ENCODE measurements around the gene BAD. TPM values are rescaled to one million over a fixed set of nuclear protein-coding genes. Genes with fewer than 3 reads are reported as not detected.
A peak's percentile ranks its signal among the peaks of the same experiment; 100 is the strongest.

BAD gene
- total and polyA plus RNA-seq, 2 of the 13 experiments (the other 11 are each of a cell fraction or from before 2014, with no cell fraction given) = 17.9 to 28.5 TPM

DNA sequence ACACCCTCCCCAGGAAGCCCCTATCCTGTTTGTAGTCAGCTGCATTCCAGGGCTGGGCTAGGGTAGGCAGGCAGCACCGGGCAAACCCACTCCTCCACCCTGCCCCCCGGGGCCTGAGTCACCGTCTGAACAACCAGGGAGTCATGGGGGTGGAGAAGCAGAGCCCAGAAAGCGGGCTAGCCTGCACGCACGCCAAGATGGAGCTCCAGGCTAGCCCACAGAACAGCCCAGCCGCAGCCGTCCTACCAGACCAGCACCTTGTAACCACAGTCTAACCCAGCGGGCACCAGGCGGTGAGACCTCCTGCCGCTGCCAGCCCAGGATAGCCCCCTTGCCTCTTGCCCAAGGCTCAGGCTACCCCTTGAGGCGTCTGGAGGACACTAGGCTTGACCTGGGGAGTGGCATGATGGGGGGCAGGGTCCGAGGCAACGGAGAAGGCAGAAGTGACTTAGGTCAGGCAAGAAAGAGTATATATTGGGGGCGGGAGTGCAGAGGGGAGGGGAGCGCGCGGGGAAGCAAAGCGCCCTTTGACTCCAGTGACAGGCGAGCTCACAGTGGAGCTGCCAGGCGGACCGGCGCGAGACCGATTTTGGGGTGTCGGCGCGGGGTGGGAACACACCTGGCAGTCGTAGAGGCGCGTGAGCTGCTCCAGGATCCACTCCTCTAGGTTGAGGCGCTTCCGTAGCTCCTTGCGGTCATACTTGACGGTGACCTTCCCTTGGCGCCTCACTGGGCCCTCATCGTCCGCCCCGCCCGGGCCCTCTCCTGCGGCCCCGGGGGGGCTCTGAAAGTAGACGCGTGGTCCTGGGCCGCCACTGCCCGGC is 38.5 kb downstream of the BAD start (continued):
- TF ChIP-seq ZBTB46 (CRISPR knock-in tag; IDR thresholded peaks at IDR 0.05; ENCODE audit: borderline replicate concordance) (0 out of 2 replicates have a peak, but pooled peaks have one; percentile 40), POGZ (CRISPR knock-in tag; IDR thresholded peaks at IDR 0.05) (0 out of 2 replicates have a peak, but pooled peaks have one; percentile 20), ZNF556 (CRISPR knock-in tag; IDR thresholded peaks at IDR 0.05; ENCODE audit: borderline replicate concordance) (no peak), TBX2 (CRISPR knock-in tag; IDR thresholded peaks at IDR 0.05; ENCODE audit: borderline replicate concordance) (peak; percentile 51; the same call in 1 of the 2 replicates), ZNF451 (CRISPR knock-in tag; IDR thresholded peaks at IDR 0.05) (peak; percentile 50; the same call in 1 of the 2 replicates), ZNF773 (CRISPR knock-in tag; IDR thresholded peaks at IDR 0.05; ENCODE audit: borderline replicate concordance) (0 out of 2 replicates have a peak, but pooled peaks have one; percentile 12), HDAC2 (CRISPR knock-in tag; IDR thresholded peaks at IDR 0.05) (no peak), ARNT2 (CRISPR knock-in tag; IDR thresholded peaks at IDR 0.05; ENCODE audit: low read depth) (no peak), NRL (CRISPR knock-in tag; IDR thresholded peaks at IDR 0.05; ENCODE audit: borderline replicate concordance) (0 out of 2 replicates have a peak, but pooled peaks have one; percentile 35), DZIP1 (CRISPR knock-in tag; IDR thresholded peaks at IDR 0.05) (no peak), TAF1 (CRISPR knock-in tag; IDR thresholded peaks at IDR 0.05) (peak; percentile 26; the same call in 1 of the 2 replicates), ARNTL (CRISPR knock-in tag; IDR thresholded peaks at IDR 0.05) (0 out of 2 replicates have a peak, but pooled peaks have one; percentile 29), HNF4G (IDR thresholded peaks at IDR 0.05; ENCODE audit: borderline replicate concordance, low read depth, low read length) (0 out of 2 replicates have a peak, but pooled peaks have one; percentile 33), HNF4G (CRISPR knock-in tag; IDR thresholded peaks at IDR 0.05; ENCODE audit: borderline replicate concordance, low read depth) (no peak), ZNF543 (CRISPR knock-in tag; IDR thresholded peaks at IDR 0.05) (0 out of 2 replicates have a peak, but pooled peaks have one; percentile 44), RBFOX2 (IDR thresholded peaks at IDR 0.05; ENCODE audit: low read depth, low read length) (peak; percentile 62; the same call in 1 of the 2 replicates), HMGXB4 (CRISPR knock-in tag; IDR thresholded peaks at IDR 0.05; ENCODE audit: borderline replicate concordance in 1 of 2, low read depth in 1 of 2) (peak in 1 of 2 experiments; percentile 63; a peak in 2 of 4 replicates), ZMYM2 (CRISPR knock-in tag; IDR thresholded peaks at IDR 0.05) (peak; percentile 84), ZNF225 (CRISPR knock-in tag; IDR thresholded peaks at IDR 0.05) (peak; percentile 74; the same call in 1 of the 2 replicates), ZNF230 (CRISPR knock-in tag; IDR thresholded peaks at IDR 0.05) (peak; percentile 13; the same call in 1 of the 2 replicates)
- TF ChIP-seq, protein P1, sequence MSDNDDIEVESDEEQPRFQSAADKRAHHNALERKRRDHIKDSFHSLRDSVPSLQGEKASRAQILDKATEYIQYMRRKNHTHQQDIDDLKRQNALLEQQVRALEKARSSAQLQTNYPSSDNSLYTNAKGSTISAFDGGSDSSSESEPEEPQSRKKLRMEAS (IDR thresholded peaks at IDR 0.05) = peak; percentile 28; the same call in 1 of the 2 replicates
